IMR-90 (cell line): ENCODE data around the gene CLBA1. TPM values are rescaled to one million over a fixed set of nuclear protein-coding genes. Genes with fewer than 3 reads are reported as not detected.
"Not testable (repeated sequence)": the region's sequence is repeated elsewhere in the genome, so short reads cannot be mapped to it uniquely, and the experiment has no call there.

Source experiments
- ATAC-seq: fragments of 200-7000 bp; cut with Tn5 transposase; 2 replicates; pipeline ENCODE4 v1.9.1; 2020; ENCODE audit warnings: low read depth, mild to moderate bottlenecking, moderate library complexity
- BruUV-seq: library from RNA; stranded (reverse); fragments of 400-500 nt; replicated peaks from 2 replicates; lab custom pipeline; 2021; lab: Mats Ljungman, UMichigan
- CTCF ChIA-PET: fragments of 300-600 bp; formaldehyde crosslinking; extraction: SDS; loops from one replicate; lab custom pipeline; 2021; ENCODE audit warnings: antibody characterized with exemption; lab: Yijun Ruan, JAX
- POLR2A ChIA-PET: fragments of 300-600 bp; sonication (Branson Sonifier 250); formaldehyde crosslinking; loops from one replicate; lab custom pipeline; 2022; ENCODE audit warnings: antibody characterized with exemption; ENCODE audit not compliant: unreplicated experiment; lab: Charles Lee
- DNase-seq: peaks from one replicate; pipeline ENCODE4 v3.0.0; 2013
- H2AFZ ChIP-seq: replicated peaks from 2 replicates; pipeline ENCODE3; 2013; ENCODE audit warnings: low read length, mild to moderate bottlenecking; ENCODE audit not compliant: poor library complexity
- H2AK5ac ChIP-seq: 2 replicates; pipeline ENCODE4 v1.6.1; 2013; ENCODE audit warnings: low read depth, low read length, inconsistent platforms
- H2AK9ac ChIP-seq: replicated peaks from 2 replicates; pipeline ENCODE3; 2013; ENCODE audit warnings: mild to moderate bottlenecking, low read depth, low read length, moderate library complexity; ENCODE audit not compliant: poor library complexity
- H2BK120ac ChIP-seq: 2 replicates; pipeline ENCODE4 v1.6.1; 2013; ENCODE audit warnings: low read depth, low read length, inconsistent platforms
- H2BK15ac ChIP-seq: 3 replicates; pipeline ENCODE4 v1.6.1; 2013; ENCODE audit warnings: low read depth, low read length, inconsistent platforms
- H2BK20ac ChIP-seq: 2 replicates; pipeline ENCODE4 v1.6.1; 2013; ENCODE audit warnings: low read depth, mild to moderate bottlenecking, inconsistent platforms, low read length, moderate library complexity
- H2BK5ac ChIP-seq: 2 replicates; pipeline ENCODE4 v1.6.1; 2013; ENCODE audit warnings: mild to moderate bottlenecking, low read depth, low read length, inconsistent platforms; ENCODE audit not compliant: poor library complexity, severe bottlenecking
- H3K14ac ChIP-seq: replicated peaks from 2 replicates; pipeline ENCODE4 v1.6.1; 2013; ENCODE audit warnings: low read depth, low read length, inconsistent platforms
- H3K18ac ChIP-seq: 2 replicates; pipeline ENCODE4 v1.6.1; 2013; ENCODE audit warnings: low read depth, low read length, control low read depth
- H3K23ac ChIP-seq: 2 replicates; pipeline ENCODE4 v1.6.1; 2013; ENCODE audit warnings: low read depth, low read length, inconsistent platforms
- H3K27ac ChIP-seq: 2 replicates; pipeline ENCODE4 v1.5.1; 2013; ENCODE audit warnings: mild to moderate bottlenecking, control low read depth, low read length; ENCODE audit not compliant: insufficient read depth
- H3K27me3 ChIP-seq: 2 replicates; pipeline ENCODE4 v1.6.1; 2013; ENCODE audit warnings: low read length; ENCODE audit not compliant: control insufficient read depth, insufficient read depth
- H3K36me3 ChIP-seq: 2 replicates; pipeline ENCODE4 v1.6.1; 2013; ENCODE audit warnings: low read length, mixed read lengths; ENCODE audit not compliant: control insufficient read depth, insufficient read depth
- H3K4ac ChIP-seq: 2 replicates; pipeline ENCODE4 v1.6.1; 2013; ENCODE audit warnings: low read depth, low read length, inconsistent platforms
- H3K4me1 ChIP-seq: 2 replicates; pipeline ENCODE4 v1.6.1; 2013; ENCODE audit warnings: low read length, mixed read lengths; ENCODE audit not compliant: control insufficient read depth, insufficient read depth
- H3K4me2 ChIP-seq: 2 replicates; pipeline ENCODE4 v1.6.1; 2013; ENCODE audit warnings: low read depth, mild to moderate bottlenecking, control low read depth, low read length, moderate library complexity
- H3K4me3 ChIP-seq: 2 replicates; pipeline ENCODE4 v1.5.1; 2013; ENCODE audit warnings: low read depth, mild to moderate bottlenecking, control low read depth, low read length, moderate library complexity; ENCODE audit not compliant: insufficient read depth
- H3K56ac ChIP-seq: 2 replicates; pipeline ENCODE4 v1.6.1; 2013; ENCODE audit warnings: low read length, inconsistent platforms; ENCODE audit not compliant: insufficient read depth; ENCODE audit errors: extremely low read depth
- H3K79me1 ChIP-seq, 2 experiments: 2 replicates each; pipeline ENCODE4 v1.6.1; 2013; ENCODE audit warnings: low read length in 2 of 2, inconsistent platforms in 1 of 2, low read depth in 1 of 2
- H3K9ac ChIP-seq: 2 replicates; pipeline ENCODE4 v1.6.1; 2013; ENCODE audit warnings: low read depth, low read length, control low read depth
- H3K9me1 ChIP-seq: 2 replicates; pipeline ENCODE4 v1.6.1; 2013; ENCODE audit warnings: low read length, inconsistent platforms; ENCODE audit not compliant: insufficient read depth
- H3K9me3 ChIP-seq: 2 replicates; pipeline ENCODE4 v1.6.1; 2013; ENCODE audit warnings: low read length; ENCODE audit not compliant: control insufficient read depth, insufficient read depth
- H4K20me1 ChIP-seq: 2 replicates; pipeline ENCODE4 v1.6.1; 2013; ENCODE audit warnings: low read length, inconsistent platforms; ENCODE audit not compliant: insufficient read depth
- H4K5ac ChIP-seq: 2 replicates; pipeline ENCODE4 v1.6.1; 2013; ENCODE audit warnings: mild to moderate bottlenecking, low read depth, low read length, control low read depth
- H4K8ac ChIP-seq, 2 experiments: 2 replicates each; pipeline ENCODE4 v1.6.1; 2013; ENCODE audit warnings: low read depth in 2 of 2, low read length in 2 of 2, control low read depth in 1 of 2, inconsistent platforms in 1 of 2
- H4K91ac ChIP-seq: 2 replicates; pipeline ENCODE4 v1.6.1; 2013; ENCODE audit warnings: low read depth, low read length, inconsistent platforms; ENCODE audit not compliant: insufficient read depth
- POLR2A ChIP-seq: IDR thresholded peaks from 2 replicates; pipeline ENCODE4 v1.6.1; 2012; ENCODE audit warnings: mild to moderate bottlenecking, low read depth, low read length
- WGBS, 2 experiments: methylation state at CpG; one replicate each; pipeline versions ENCODE4 v1.1.5 to v1.1.7; 2013; ENCODE audit warnings: missing lambda C conversion rate in 2 of 2; ENCODE audit not compliant: insufficient read length in 1 of 2; ENCODE audit errors: extremely low coverage in 2 of 2; 5-methylcytosine and 5-hydroxymethylcytosine counted together
- dilution Hi-C: fragments of 300-500 bp; cut with HindIII; formaldehyde crosslinking; loops from one replicate; pipeline ENCODE4 v1.14.3; 2018; ENCODE audit warnings: low sequenced_read_pairs; ENCODE audit not compliant: unreplicated experiment
- in situ Hi-C: fragments of 300-500 bp; cut with MboI; formaldehyde crosslinking; loops from 3 replicates; pipeline ENCODE4 v1.14.3; 2019; ENCODE audit warnings: low sequenced_read_pairs, inconsistent platforms, mixed read lengths
- intact Hi-C: fragments of 100-400 bp; cut with micrococcal nuclease; formaldehyde crosslinking; loops from 2 replicates; pipeline ENCODE4 v1.10.0; 2022
- polyA plus RNA-seq, 3 experiments: library from polyadenylated mRNA; depleted of rRNA; stranded (reverse); fragments of >200 nt; gene quantifications; 2 replicates each; pipeline ENCODE4 v1.2.3, GENCODE V29; 2012; ENCODE audit warnings: low replicate concordance in 1 of 3
- total RNA-seq: library from RNA; depleted of rRNA; stranded (reverse); fragments of >200 nt; gene quantifications from 2 replicates; pipeline ENCODE4 v1.2.3, GENCODE V29; 2012
- TF ChIP-seq, protein P1 (sequence below): fragments of 150-350 bp; IDR thresholded peaks from 2 replicates; pipeline ENCODE4 v1.6.1; 2016; ENCODE audit warnings: low read depth, mild to moderate bottlenecking, low read length, moderate library complexity, borderline replicate concordance

CLBA1 gene
- total and polyA plus RNA-seq, 2 of the 4 experiments (the other 2 are of a cell fraction) = 2.7 to 6.2 TPM

DNA sequence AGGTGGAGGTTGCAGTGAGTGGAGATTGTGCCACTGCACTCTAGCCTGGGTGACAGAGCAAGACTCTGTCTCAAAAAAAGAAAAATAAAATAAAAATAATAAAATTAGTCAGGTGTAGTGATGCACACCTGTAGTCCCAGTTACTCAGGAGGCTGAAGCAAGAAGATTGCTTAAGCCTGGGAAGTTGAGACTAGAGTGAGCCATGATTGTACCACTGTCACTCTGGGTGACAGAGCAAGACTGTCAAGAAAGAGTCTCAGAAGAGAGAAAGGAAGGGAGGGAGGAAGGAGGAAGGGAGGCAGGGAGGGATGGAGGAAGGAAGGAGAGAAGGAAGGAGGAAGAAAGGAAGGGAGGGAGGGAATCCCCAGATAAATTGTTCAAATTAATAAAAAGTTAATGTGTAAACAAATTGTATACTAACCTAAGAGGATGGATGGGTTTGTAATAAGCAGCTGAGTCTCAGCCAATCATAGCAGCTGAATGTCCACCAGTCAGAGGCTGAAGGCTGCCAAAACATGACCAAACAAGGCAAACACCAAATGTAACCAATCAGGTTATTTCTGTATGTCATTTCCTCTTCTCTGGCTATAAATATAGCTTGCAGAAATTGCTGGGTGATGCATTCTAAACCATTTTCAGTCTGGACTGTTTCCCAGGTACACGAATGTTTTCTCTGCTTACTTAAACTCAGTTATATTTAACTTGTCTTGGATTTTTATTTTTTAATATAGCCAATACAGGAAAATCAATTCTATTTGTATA, 41.4 kb downstream of the CLBA1 start (continued):
- TF ChIP-seq, protein P1, sequence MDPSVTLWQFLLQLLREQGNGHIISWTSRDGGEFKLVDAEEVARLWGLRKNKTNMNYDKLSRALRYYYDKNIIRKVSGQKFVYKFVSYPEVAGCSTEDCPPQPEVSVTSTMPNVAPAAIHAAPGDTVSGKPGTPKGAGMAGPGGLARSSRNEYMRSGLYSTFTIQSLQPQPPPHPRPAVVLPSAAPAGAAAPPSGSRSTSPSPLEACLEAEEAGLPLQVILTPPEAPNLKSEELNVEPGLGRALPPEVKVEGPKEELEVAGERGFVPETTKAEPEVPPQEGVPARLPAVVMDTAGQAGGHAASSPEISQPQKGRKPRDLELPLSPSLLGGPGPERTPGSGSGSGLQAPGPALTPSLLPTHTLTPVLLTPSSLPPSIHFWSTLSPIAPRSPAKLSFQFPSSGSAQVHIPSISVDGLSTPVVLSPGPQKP = no peak
- TF ChIP-seq POLR2A = no peak

DNA sequence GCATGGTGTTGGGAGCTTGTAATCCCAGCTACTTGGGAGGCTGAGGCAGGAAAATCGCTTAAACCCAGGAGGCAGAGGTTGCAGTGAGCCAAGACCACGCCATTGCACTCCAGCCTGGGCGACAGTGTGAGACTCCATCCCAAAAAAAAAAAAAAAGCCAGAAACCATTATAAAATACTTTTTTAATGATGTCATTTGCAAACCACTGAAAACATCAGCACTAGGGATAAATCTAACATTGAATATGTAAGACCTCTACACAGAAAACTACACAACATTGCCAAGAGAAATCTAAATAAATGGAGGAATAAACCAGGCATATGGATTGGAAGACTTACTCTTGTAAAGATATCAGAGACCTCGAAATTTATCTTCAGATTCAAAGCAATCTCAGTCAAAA, 42.1 kb downstream of the CLBA1 start:
- no CpG with 5 or more reads among the region's 4 CpGs for WGBS, 2 experiments
- H3K14ac ChIP-seq, H2AK9ac ChIP-seq, in situ Hi-C loops, H3K4ac ChIP-seq, H3K27ac ChIP-seq, H4K8ac ChIP-seq, H3K18ac ChIP-seq, intact Hi-C loops, H4K5ac ChIP-seq, H3K23ac ChIP-seq, H3K9ac ChIP-seq, H3K9me3 ChIP-seq, H3K4me2 ChIP-seq, BruUV-seq, H3K27me3 ChIP-seq, H3K9me1 ChIP-seq, H4K20me1 ChIP-seq, H2BK20ac ChIP-seq, H3K4me3 ChIP-seq, CTCF ChIA-PET, H2BK15ac ChIP-seq, H2AK5ac ChIP-seq, H3K4me1 ChIP-seq, H2AFZ ChIP-seq, H4K91ac ChIP-seq, H3K79me1 ChIP-seq, H3K56ac ChIP-seq, ATAC-seq, H3K36me3 ChIP-seq, dilution Hi-C loops: not testable (repeated sequence)
- peak overlapping the region; percentile 23 for H2BK5ac ChIP-seq
- POLR2A ChIA-PET = interaction anchor here (0.7 kb wide), 1 partner anchor 64 kb away, joined by 3 read pairs; no protein-coding TSS in a partner anchor
- peak; percentile 35 for DNase-seq
- peak overlapping the region; percentile 79; the same call in 1 of the 2 replicates for H2BK120ac ChIP-seq
